Measurements from ENCODE around the gene SLC6A13.

The SLC6A13 gene

GRCh38 chr12:171743-172676, 90.6 kb downstream of the SLC6A13 start:
- H3K9me3 ChIP-seq: no peaks in the 10 kb centered on the region
- H3K4me2 ChIP-seq: peak overlapping the region; percentile 55
- H3K36me3 ChIP-seq: no peaks in the 10 kb centered on the region
- no peak overlapping the region for H3K27ac ChIP-seq
- no peaks in the 10 kb centered on the region for H4K20me1 ChIP-seq
- H3K4me1 ChIP-seq: peaks cover 71% of the 10 kb centered on the region
- no peak overlapping the region for H3K4me3 ChIP-seq
- no peak overlapping the region for H3K9ac ChIP-seq
- no peaks in the 10 kb centered on the region for H3K27me3 ChIP-seq
- TF ChIP-seq Cebpa-rat (IDR thresholded peaks at IDR 0.05): no peak

- H3K9me3 ChIP-seq: no peaks in the 10 kb centered on the region
- H3K36me3 ChIP-seq: no peaks in the 10 kb centered on the region
- no peaks in the 10 kb centered on the region for H3K27me3 ChIP-seq
- H3K4me2 ChIP-seq: no peak overlapping the region
- no peak overlapping the region for H3K27ac ChIP-seq
- TF ChIP-seq Cebpa-rat (IDR thresholded peaks at IDR 0.05): no peak
- no peak overlapping the region for H3K9ac ChIP-seq
- H3K4me3 ChIP-seq: no peak overlapping the region
- no peaks in the 10 kb centered on the region for H4K20me1 ChIP-seq
- H3K4me1 ChIP-seq: peaks cover 71% of the 10 kb centered on the region
Observed at GRCh38 chr12:171276-171675, 91.4 kb downstream of the SLC6A13 start.
